GM13977 (cell line): ENCODE data around the gene COX8C.
A peak's percentile ranks its signal among the peaks of the same experiment; 100 is the strongest.

Experiments
- DNase-seq: peaks from one replicate; pipeline ENCODE4 v3.0.0; 2012; ENCODE audit warnings: low spot score
- in situ Hi-C: fragments of 300-500 bp; cut with MboI; formaldehyde crosslinking; loops from one replicate; pipeline ENCODE4 v1.12.0; 2022; ENCODE audit warnings: low sequenced_read_pairs, low pct_unique_long_range_greater_than_20kb, mixed read lengths, inconsistent platforms; ENCODE audit not compliant: unreplicated experiment
- TF ChIP-seq, protein P1 (sequence below): IDR thresholded peaks from 2 replicates; pipeline ENCODE4 v1.5.1; 2012; ENCODE audit warnings: mild to moderate bottlenecking, control low read depth; ENCODE audit not compliant: insufficient read depth; ENCODE audit errors: extremely low read depth, missing control alignments

The COX8C gene

DNA sequence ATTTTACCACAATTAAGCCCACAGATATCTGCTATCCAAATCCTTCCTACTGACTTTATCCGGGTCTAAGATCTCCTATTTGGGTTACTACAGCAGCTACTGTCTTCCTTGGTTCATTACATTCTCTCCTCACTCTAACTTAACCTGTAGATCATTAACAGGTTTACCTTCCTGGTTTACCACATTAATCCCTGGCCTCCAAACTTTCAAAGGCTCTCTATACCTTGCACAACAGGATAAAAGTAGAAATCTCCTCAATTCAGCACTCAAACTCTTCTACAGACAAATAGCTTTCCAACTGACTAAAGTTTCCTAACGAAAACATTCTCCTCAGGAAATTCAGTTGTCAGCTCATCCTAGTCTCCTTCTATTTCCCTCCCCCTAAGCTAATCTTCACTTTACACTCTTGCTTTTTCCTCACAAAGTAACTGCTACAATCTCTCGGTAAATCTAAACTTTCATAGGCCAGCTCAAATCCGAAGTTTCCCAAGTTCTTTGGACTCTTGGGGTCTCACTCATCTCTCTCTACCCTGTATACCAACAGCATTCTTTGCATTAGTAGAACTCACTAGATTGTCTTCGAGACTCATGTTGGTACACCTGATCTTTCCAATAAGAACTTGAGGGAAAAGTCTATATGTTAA lies 16.9 kb upstream of the COX8C start:
- in situ Hi-C loops = no loop called here
- DNase-seq = no peak
- TF ChIP-seq, protein P1, sequence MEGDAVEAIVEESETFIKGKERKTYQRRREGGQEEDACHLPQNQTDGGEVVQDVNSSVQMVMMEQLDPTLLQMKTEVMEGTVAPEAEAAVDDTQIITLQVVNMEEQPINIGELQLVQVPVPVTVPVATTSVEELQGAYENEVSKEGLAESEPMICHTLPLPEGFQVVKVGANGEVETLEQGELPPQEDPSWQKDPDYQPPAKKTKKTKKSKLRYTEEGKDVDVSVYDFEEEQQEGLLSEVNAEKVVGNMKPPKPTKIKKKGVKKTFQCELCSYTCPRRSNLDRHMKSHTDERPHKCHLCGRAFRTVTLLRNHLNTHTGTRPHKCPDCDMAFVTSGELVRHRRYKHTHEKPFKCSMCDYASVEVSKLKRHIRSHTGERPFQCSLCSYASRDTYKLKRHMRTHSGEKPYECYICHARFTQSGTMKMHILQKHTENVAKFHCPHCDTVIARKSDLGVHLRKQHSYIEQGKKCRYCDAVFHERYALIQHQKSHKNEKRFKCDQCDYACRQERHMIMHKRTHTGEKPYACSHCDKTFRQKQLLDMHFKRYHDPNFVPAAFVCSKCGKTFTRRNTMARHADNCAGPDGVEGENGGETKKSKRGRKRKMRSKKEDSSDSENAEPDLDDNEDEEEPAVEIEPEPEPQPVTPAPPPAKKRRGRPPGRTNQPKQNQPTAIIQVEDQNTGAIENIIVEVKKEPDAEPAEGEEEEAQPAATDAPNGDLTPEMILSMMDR = no peak

DNA sequence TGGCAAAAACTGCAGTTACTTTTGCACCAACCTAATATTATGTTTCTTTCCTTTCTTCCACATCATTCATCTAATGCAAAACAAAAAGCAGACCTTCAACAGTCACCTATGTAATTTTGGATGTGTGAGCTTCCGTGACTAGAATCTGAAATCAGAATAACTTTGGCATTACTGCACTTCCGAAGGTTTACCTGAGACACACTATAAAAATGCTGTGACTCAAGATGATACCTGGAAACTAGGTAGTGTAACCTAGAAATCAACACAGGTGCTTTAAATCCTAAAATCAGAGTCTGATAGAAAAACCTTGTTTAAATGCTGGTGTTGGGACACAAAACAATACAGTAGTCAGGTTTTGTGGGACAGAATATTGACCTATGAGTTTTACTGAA lies 16.4 kb upstream of the COX8C start:
- in situ Hi-C loops = no loop called here
- no peak for DNase-seq
- TF ChIP-seq, protein P1 = no peak

DNA sequence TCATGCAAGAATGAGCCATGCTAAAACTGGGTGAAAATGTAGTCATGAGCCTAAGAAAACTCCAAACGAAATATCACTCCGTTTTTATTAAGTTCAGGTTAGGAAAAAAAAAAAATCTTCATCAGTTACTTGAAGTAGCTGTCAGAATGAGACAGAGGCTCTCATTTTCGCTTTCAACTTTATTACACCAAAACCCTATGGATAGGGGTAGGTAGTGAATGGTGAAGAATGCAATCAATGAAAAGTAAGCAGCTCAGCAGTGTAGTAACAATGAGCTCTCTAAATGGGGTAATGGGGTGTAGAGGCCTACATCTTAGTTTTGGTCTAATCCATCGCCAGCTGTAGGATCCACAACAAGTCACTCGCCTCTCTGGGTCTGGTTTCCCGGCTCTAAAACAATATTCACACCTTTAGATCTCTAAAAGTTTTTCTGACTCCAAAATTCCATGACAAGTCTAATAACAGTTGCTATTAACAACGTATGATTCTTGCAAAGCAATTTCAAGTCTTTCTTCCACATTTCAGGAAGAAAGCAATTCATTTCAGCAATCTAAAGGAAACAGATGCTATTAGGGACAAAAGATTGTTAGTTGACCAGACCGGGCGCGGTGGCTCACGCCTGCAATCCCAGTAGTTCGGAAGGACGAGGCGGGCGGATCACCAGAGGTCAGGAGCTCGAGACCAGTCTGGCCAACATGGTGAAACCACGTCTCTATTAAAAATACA lies 15.8 kb upstream of the COX8C start:
- in situ Hi-C loops = no loop called here
- peak; percentile 52 for DNase-seq
- TF ChIP-seq, protein P1 = no peak

DNA sequence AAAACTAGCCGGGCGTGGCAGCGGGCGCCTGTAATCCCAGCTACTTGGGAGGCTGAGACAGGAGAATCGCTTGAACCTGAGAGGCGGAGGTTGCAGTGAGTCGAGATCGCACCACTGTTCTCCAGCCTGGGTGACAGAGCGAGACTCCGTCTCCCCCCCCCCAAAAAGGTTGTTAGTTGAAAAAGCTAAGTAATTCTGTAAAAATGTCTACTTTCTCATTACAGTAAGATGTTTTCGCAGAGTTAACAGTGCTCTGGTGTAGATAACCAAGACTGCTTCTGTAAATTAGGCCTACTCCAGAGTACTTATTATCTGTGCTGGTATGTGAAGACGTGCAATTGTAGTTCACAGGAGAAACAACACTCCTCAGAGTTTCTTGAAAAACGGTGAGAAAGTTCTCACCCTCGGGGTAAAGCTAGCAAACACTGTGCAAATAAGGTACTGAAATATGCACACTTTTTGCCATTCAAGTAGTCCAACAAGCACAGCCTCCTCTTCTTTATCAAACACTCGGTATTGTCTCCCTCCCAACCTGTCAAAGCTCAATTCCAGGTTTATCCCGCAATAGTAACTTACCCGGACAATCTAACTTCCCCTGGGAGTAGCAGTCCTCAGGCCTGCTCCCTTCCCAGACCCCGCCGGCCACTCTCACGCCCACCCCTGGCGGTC lies 15.1 kb upstream of the COX8C start:
- DNase-seq = no peak
- TF ChIP-seq, protein P1 = no peak
- in situ Hi-C loops = no loop called here

DNA sequence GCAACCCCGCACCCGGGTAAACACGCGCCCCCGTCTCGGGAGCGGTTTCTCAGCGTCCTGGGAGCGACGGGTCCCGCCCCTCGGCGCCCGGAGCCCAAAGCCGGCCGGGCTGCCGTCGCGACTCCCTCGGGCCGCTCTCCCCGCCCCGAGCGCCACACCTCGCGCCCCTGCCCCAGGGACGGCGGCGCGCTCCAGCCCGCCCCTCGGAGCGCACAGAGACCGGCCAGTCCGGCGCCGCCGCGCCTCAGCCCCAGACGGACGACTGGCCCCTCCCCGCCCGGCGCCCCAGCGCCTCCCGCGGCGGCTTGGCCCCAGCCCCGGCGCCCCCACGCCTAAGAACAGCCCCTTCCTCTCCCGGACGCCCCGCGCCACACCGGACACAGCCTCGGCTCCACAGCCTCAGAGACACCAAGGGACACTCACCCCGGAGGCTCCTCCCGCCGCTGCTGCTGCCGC lies 14.6 kb upstream of the COX8C start:
- DNase-seq = peak; percentile 81
- in situ Hi-C loops = no loop called here
- TF ChIP-seq, protein P1 = no peak

DNA sequence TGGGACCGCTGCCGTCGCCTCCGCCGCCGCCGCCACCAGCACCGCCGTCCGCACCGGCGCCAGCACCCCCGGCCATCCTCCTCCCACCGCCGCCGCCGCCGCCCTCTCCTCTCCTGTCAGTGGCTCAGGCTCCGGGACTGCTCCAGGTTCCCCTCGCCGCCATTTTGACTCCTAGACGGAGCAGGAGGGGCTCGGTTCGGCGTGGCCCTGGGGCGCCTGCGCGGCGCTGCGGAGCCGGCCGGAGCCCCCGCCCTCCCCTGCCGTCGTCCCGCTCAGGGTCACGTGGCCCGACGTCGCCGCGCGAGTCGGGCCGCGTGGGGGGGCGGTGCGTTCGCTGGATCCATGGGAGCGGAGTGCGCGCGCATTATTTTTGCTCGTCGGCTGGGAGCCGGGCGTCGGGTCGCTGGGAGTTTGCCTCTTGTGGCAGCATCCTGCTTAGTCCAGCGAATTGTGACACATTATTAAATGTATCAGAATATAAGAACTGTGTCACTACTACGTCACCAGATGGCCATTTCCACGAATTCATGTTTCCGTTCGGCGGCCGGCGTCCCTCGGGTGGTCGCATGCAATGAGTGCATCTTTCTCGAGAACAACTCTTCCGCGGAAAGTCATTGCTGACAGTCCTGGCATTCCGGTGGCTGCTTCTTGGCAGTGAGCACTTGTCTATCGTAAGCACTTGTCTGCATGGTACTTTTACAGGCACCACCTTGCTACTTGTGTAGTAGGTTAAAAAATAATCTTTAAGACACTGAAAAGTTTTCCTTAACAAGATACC lies 13.9 kb upstream of the COX8C start, which contains the start of gene BTBD7:
TSS of gene BTBD7 (minus strand) at position 184 of the 778 bp plus-strand sequence. CDS start 36,985 bp downstream, outside the sequence.
- in situ Hi-C loops = no loop called here
- DNase-seq = peak; percentile 98

More for the DNA sequence above, 13.9 kb upstream of the COX8C start, which contains the start of gene BTBD7:
- TF ChIP-seq, protein P1 = no peak
